Glutamatergic neuron (in vitro differentiated cells): ENCODE results near the gene ACAA1. TPM values are rescaled to one million over a fixed set of nuclear protein-coding genes. Genes with fewer than 3 reads are reported as not detected.

ENCODE experiments used
- DNase-seq: peaks from one replicate; pipeline ENCODE4 v3.0.0; 2022
- H3K27ac Mint-ChIP-seq: one replicate; pipeline ENCODE4 v1.8.0; 2020; ENCODE audit warnings: mild to moderate bottlenecking, mixed read lengths, inconsistent platforms; ENCODE audit not compliant: unreplicated experiment
- H3K27me3 Mint-ChIP-seq: one replicate; pipeline ENCODE4 v1.8.0; 2020; ENCODE audit warnings: mild to moderate bottlenecking, moderate library complexity, mixed read lengths, inconsistent platforms; ENCODE audit not compliant: unreplicated experiment
- H3K36me3 Mint-ChIP-seq: one replicate; pipeline ENCODE4 v1.8.0; 2020; ENCODE audit warnings: mild to moderate bottlenecking, mixed read lengths, inconsistent platforms; ENCODE audit not compliant: unreplicated experiment
- H3K4me1 Mint-ChIP-seq: one replicate; pipeline ENCODE4 v1.8.0; 2020; ENCODE audit warnings: mild to moderate bottlenecking, low read depth, mixed read lengths, inconsistent platforms; ENCODE audit not compliant: unreplicated experiment
- H3K4me3 Mint-ChIP-seq: one replicate; pipeline ENCODE4 v1.8.0; 2020; ENCODE audit warnings: mild to moderate bottlenecking, mixed read lengths, inconsistent platforms; ENCODE audit not compliant: unreplicated experiment
- H3K9me3 Mint-ChIP-seq: one replicate; pipeline ENCODE4 v1.8.0; 2020; ENCODE audit warnings: mild to moderate bottlenecking, moderate library complexity, mixed read lengths, inconsistent platforms; ENCODE audit not compliant: unreplicated experiment
- CTCF ChIP-seq: fragments of 200-600 bp; sonication (generic); IDR thresholded peaks from one replicate; pipeline ENCODE4 v1.5.0; 2021; ENCODE audit not compliant: partially characterized antibody, unreplicated experiment
- total RNA-seq: library from RNA; stranded (reverse); fragmentation: NEBNext Ultra II Directional; extraction: Animal tissue kit (Norgen Biotek cat#: 25700); gene quantifications from one replicate; pipeline ENCODE4 v1.2.1, GENCODE V29; 2021; ENCODE audit not compliant: unreplicated experiment

The ACAA1 gene
- total RNA-seq, 1 donor from 2014 or later: 89.8 TPM

- no peak for TF ChIP-seq CTCF
- Mint-ChIP-seq H3K9me3 (no peaks in the 10 kb centered on the region), H3K27ac (no peak overlapping the region), H3K27me3 (peaks cover 2% of the 10 kb centered on the region), H3K36me3 (no peaks in the 10 kb centered on the region), H3K4me1 (no peaks in the 10 kb centered on the region), H3K4me3 (no peak overlapping the region)
- no peak for DNase-seq
These were observed 21.5 kb upstream of the ACAA1 start for GRCh38 chr3:38158472-38158871.

GRCh38 chr3:38157595-38157994, 20.7 kb upstream of the ACAA1 start:
- H3K27me3 Mint-ChIP-seq: peaks cover 4% of the 10 kb centered on the region
- no peak for TF ChIP-seq CTCF
- no peaks in the 10 kb centered on the region for H3K36me3 Mint-ChIP-seq
- H3K4me1 Mint-ChIP-seq: no peaks in the 10 kb centered on the region
- no peak overlapping the region for H3K27ac Mint-ChIP-seq
- no peak overlapping the region for H3K4me3 Mint-ChIP-seq
- H3K9me3 Mint-ChIP-seq: peaks cover 2% of the 10 kb centered on the region
- no peak for DNase-seq

GRCh38 chr3:38157117-38157516, 20.2 kb upstream of the ACAA1 start:
- peaks cover 2% of the 10 kb centered on the region for H3K9me3 Mint-ChIP-seq
- no peak for TF ChIP-seq CTCF
- no peak for DNase-seq
- H3K4me1 Mint-ChIP-seq: no peaks in the 10 kb centered on the region
- peaks cover 4% of the 10 kb centered on the region for H3K27me3 Mint-ChIP-seq
- no peak overlapping the region for H3K27ac Mint-ChIP-seq
- no peaks in the 10 kb centered on the region for H3K36me3 Mint-ChIP-seq
- H3K4me3 Mint-ChIP-seq: no peak overlapping the region

- no peaks in the 10 kb centered on the region for H3K4me1 Mint-ChIP-seq
- H3K27ac Mint-ChIP-seq: no peak overlapping the region
- no peak for DNase-seq
- no peak for TF ChIP-seq CTCF
- no peak overlapping the region for H3K4me3 Mint-ChIP-seq
- H3K27me3 Mint-ChIP-seq: peaks cover 4% of the 10 kb centered on the region
- H3K9me3 Mint-ChIP-seq: peaks cover 3% of the 10 kb centered on the region
- no peaks in the 10 kb centered on the region for H3K36me3 Mint-ChIP-seq
These were observed 18.9 kb upstream of the ACAA1 start for GRCh38 chr3:38155825-38156224.

GRCh38 chr3:38154625-38155255, 17.8 kb upstream of the ACAA1 start:
- DNase-seq: no peak
- Mint-ChIP-seq H3K4me1 (no peaks in the 10 kb centered on the region), H3K27ac (no peak overlapping the region), H3K9me3 (peaks cover 4% of the 10 kb centered on the region), H3K27me3 (peaks cover 4% of the 10 kb centered on the region), H3K36me3 (no peaks in the 10 kb centered on the region), H3K4me3 (no peak overlapping the region)
- TF ChIP-seq CTCF: no peak
